Ovary (tissue), 3 donors: ENCODE data around the gene TMEM18.

Source experiments
- EP300 ChIP-seq: sonication (generic); formaldehyde crosslinking; IDR thresholded peaks from one replicate; pipeline ENCODE4 v1.6.1; 2017; ENCODE audit warnings: antibody characterized with exemption
- POLR2A ChIP-seq: fragments of 450-650 bp; IDR thresholded peaks from one replicate; pipeline ENCODE4 v1.6.1; 2017; ENCODE audit warnings: antibody characterized with exemption, mild to moderate bottlenecking, moderate library complexity
- TF ChIP-seq, protein P1 (sequence below), 3 donors: fragments of 450-650 bp in 2 of 3; fragments of 200-600 bp in 1 of 3; IDR thresholded peaks; one replicate each; pipeline versions ENCODE4 v1.5.1 to v1.8.0; 2016 to 2022; ENCODE audit warnings: antibody characterized with exemption in 3 of 3, mild to moderate bottlenecking in 1 of 3
- donor health status: DM: no; HTN: no; CAD: no.

DNA sequence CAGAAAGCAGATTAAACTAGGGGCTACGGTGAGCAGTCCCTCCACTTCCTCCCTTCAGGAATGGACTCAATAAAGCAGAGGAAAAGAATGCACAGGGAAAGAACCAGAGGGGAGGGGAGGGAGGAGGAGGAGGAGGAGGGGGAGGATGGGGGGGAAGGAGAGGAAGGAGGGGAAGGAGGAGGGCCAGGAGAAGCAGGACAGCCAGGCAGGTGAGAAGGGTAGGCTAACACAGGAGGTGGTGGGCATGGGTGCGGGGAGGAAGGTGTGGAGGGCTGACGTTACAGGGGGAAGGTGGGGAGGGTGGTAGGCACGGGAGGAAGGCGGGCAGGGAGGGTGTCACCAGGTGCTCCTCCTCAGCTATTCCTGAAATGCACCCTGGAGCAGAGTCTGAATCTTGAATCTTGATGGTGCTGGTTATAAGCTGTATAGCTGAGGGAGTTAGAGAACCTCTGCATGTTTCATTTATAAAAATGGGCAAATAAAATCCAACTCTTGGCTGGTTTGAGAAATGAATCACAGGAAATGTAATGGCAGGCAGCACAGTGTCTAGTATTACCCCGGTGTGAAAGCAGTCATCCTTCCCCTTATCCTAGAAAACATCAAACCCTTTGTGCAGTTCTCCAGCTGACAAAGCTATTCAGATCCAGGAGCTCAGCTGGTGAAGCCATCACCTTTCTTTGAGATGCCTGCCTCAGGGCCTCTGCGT, 3.4 kb downstream of the TMEM18 start:
- TF ChIP-seq, protein P1, sequence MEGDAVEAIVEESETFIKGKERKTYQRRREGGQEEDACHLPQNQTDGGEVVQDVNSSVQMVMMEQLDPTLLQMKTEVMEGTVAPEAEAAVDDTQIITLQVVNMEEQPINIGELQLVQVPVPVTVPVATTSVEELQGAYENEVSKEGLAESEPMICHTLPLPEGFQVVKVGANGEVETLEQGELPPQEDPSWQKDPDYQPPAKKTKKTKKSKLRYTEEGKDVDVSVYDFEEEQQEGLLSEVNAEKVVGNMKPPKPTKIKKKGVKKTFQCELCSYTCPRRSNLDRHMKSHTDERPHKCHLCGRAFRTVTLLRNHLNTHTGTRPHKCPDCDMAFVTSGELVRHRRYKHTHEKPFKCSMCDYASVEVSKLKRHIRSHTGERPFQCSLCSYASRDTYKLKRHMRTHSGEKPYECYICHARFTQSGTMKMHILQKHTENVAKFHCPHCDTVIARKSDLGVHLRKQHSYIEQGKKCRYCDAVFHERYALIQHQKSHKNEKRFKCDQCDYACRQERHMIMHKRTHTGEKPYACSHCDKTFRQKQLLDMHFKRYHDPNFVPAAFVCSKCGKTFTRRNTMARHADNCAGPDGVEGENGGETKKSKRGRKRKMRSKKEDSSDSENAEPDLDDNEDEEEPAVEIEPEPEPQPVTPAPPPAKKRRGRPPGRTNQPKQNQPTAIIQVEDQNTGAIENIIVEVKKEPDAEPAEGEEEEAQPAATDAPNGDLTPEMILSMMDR (IDR thresholded peaks at IDR 0.05) = no peak
- TF ChIP-seq POLR2A (no peak), EP300 (no peak)
